GM12878 (cell line): Measurements from ENCODE around the gene MAP3K7CL. TPM values are rescaled to one million over a fixed set of nuclear protein-coding genes. Genes with fewer than 3 reads are reported as not detected.
A peak's percentile ranks its signal among the peaks of the same experiment; 100 is the strongest.

Source experiments
- ATAC-seq: fragments of 200-7000 bp; cut with Tn5 transposase; 3 replicates; pipeline ENCODE4 v1.9.1; 2020; ENCODE audit warnings: mild to moderate bottlenecking, moderate library complexity
- BruUV-seq: library from RNA; stranded (reverse); fragments of 400-500 nt; replicated peaks from 2 replicates; lab custom pipeline; 2021; lab: Mats Ljungman, UMichigan
- CTCF ChIA-PET: fragments of 300-600 bp; sonication (Branson Sonifier 250); formaldehyde crosslinking; extraction: SDS; loops from one replicate; lab custom pipeline; 2021; ENCODE audit warnings: inconsistent platforms; lab: Yijun Ruan, JAX
- POLR2A ChIA-PET: fragments of 350-600 bp; formaldehyde crosslinking; extraction: SDS; loops from one replicate; lab custom pipeline; 2021; ENCODE audit warnings: inconsistent platforms; lab: Charles Lee
- RAD21 ChIA-PET: fragments of 300-600 bp; sonication (Branson Sonifier 250); formaldehyde crosslinking; loops from one replicate; lab custom pipeline; 2023; ENCODE audit warnings: antibody characterized with exemption; ENCODE audit not compliant: unreplicated experiment; lab: Charles Lee
- SMC1A ChIA-PET: fragments of 300-600 bp; sonication (Branson Sonifier 250); formaldehyde crosslinking; loops from one replicate; lab custom pipeline; 2023; ENCODE audit not compliant: unreplicated experiment, uncharacterized antibody; lab: Charles Lee
- DNase-seq: peaks from one replicate; pipeline ENCODE4 v3.0.0-alpha.2; 2011; ENCODE audit warnings: low read depth, low spot score
- FAIRE-seq: peaks from 3 replicates; lab custom pipeline; 2011; peaks lifted over from hg19 to GRCh38; lab: Jason Lieb, UNC
- H2AFZ ChIP-seq: 2 replicates; pipeline ENCODE4 v1.6.0; 2011; ENCODE audit warnings: low read depth, low read length, control low read depth; ENCODE audit not compliant: control insufficient read depth
- H3K27ac ChIP-seq: 2 replicates; pipeline ENCODE4 v1.5.1; 2011; ENCODE audit warnings: control low read depth; ENCODE audit not compliant: control insufficient read depth, insufficient read depth
- H3K27me3 ChIP-seq, 2 experiments: replicated peaks in 1 of 2; 2 replicates each; pipeline versions ENCODE4 v1.6.0 to v1.6.1; 2011; ENCODE audit warnings: low read length in 1 of 2; ENCODE audit not compliant: control insufficient read depth in 2 of 2, insufficient read depth in 2 of 2
- H3K36me3 ChIP-seq, 2 experiments: 2 replicates each; pipeline ENCODE4 v1.5.1; 2011; ENCODE audit warnings: low read length in 1 of 2; ENCODE audit not compliant: control insufficient read depth in 2 of 2, insufficient read depth in 2 of 2
- H3K4me1 ChIP-seq: 2 replicates; pipeline ENCODE4 v1.6.1; 2011; ENCODE audit warnings: mild to moderate bottlenecking, low read length, moderate library complexity, mixed read lengths; ENCODE audit not compliant: control insufficient read depth, insufficient read depth
- H3K4me2 ChIP-seq: 2 replicates; pipeline ENCODE4 v1.6.0; 2011; ENCODE audit warnings: control low read depth; ENCODE audit not compliant: control insufficient read depth, insufficient read depth
- H3K4me3 ChIP-seq: fragments of 200-600 bp; sonication (generic); 2 replicates; pipeline ENCODE4 v1.5.1; 2016
- H3K79me2 ChIP-seq: 2 replicates; pipeline ENCODE4 v1.6.0; 2011; ENCODE audit warnings: low read length; ENCODE audit not compliant: control insufficient read depth, insufficient read depth
- H3K9ac ChIP-seq: 2 replicates; pipeline ENCODE4 v1.8.0; 2011; ENCODE audit warnings: low read length, control low read depth, mixed read lengths; ENCODE audit not compliant: control insufficient read depth, insufficient read depth
- H3K9me3 ChIP-seq: replicated peaks from 3 replicates; pipeline ENCODE4 v1.5.1; 2011; ENCODE audit warnings: mild to moderate bottlenecking, low read length; ENCODE audit not compliant: control insufficient read depth, insufficient read depth
- H4K20me1 ChIP-seq: 2 replicates; pipeline ENCODE4 v1.6.0; 2011; ENCODE audit not compliant: control insufficient read depth, insufficient read depth
- ATF2 ChIP-seq: IDR thresholded peaks from 2 replicates; pipeline ENCODE4 v1.6.1; 2012; ENCODE audit warnings: low read length, inconsistent platforms
- BACH1 ChIP-seq: fragments of 450-650 bp; IDR thresholded peaks from 2 replicates; pipeline ENCODE4 v1.6.1; 2017; ENCODE audit warnings: mild to moderate bottlenecking, borderline replicate concordance
- CEBPB ChIP-seq, 2 experiments: fragments of 150-350 bp in 1 of 2; IDR thresholded peaks; 2 replicates each; pipeline ENCODE4 v1.6.1; 2012 to 2014; ENCODE audit warnings: low read depth in 2 of 2, low read length in 2 of 2, borderline replicate concordance in 1 of 2, inconsistent platforms in 1 of 2
- CHD2 ChIP-seq: IDR thresholded peaks from 2 replicates; pipeline ENCODE4 v1.6.1; 2011; ENCODE audit warnings: low read depth, low read length, improper control_type of control experiment, borderline replicate concordance
- EED ChIP-seq: sonication (generic); IDR thresholded peaks from 2 replicates; pipeline ENCODE4 v1.6.1; 2016; ENCODE audit warnings: antibody characterized with exemption, low read depth
- EP300 ChIP-seq, 2 experiments: fragments of 150-350 bp in 1 of 2; IDR thresholded peaks; 2 replicates each; pipeline ENCODE4 v1.6.1; 2011 to 2012; ENCODE audit warnings: low read depth in 2 of 2, low read length in 2 of 2, borderline replicate concordance in 1 of 2, improper control_type of control experiment in 1 of 2, inconsistent platforms in 1 of 2; ENCODE audit not compliant: control insufficient read depth in 1 of 2
- HCFC1 ChIP-seq: fragments of 150-350 bp; IDR thresholded peaks from 2 replicates; pipeline ENCODE4 v1.6.1; 2014; ENCODE audit warnings: low read length
- HDAC2 ChIP-seq: fragments of 200-600 bp; sonication (generic); IDR thresholded peaks from 2 replicates; pipeline ENCODE4 v1.6.1; 2017
- HDGF ChIP-seq: fragments of 450-650 bp; IDR thresholded peaks from 2 replicates; pipeline ENCODE4 v1.6.1; 2016; ENCODE audit warnings: antibody characterized with exemption
- IRF3 ChIP-seq: fragments of 450-650 bp; IDR thresholded peaks from 2 replicates; pipeline ENCODE4 v1.6.1; 2014; ENCODE audit warnings: mild to moderate bottlenecking
- LARP7 ChIP-seq: fragments of 450-650 bp; IDR thresholded peaks from 2 replicates; pipeline ENCODE4 v1.6.1; 2017; ENCODE audit warnings: mild to moderate bottlenecking
- MEF2A ChIP-seq: IDR thresholded peaks from 2 replicates; pipeline ENCODE4 v1.6.1; 2011; ENCODE audit warnings: low read depth, mild to moderate bottlenecking, low read length, moderate library complexity; ENCODE audit not compliant: insufficient read depth
- RB1 ChIP-seq: fragments of 450-650 bp; formaldehyde crosslinking; IDR thresholded peaks from 2 replicates; pipeline ENCODE4 v1.6.1; 2017; ENCODE audit warnings: mild to moderate bottlenecking, borderline replicate concordance
- RUNX3 ChIP-seq: IDR thresholded peaks from 2 replicates; pipeline ENCODE4 v1.6.1; 2012; ENCODE audit warnings: low read length, inconsistent platforms
- SMARCA5 ChIP-seq: fragments of 450-650 bp; IDR thresholded peaks from 2 replicates; pipeline ENCODE4 v1.6.1; 2017; ENCODE audit warnings: mild to moderate bottlenecking
- TAF1 ChIP-seq: IDR thresholded peaks from 2 replicates; pipeline ENCODE4 v1.6.1; 2011; ENCODE audit warnings: mild to moderate bottlenecking, low read depth, low read length, borderline replicate concordance
- TCF12 ChIP-seq: IDR thresholded peaks from 2 replicates; pipeline ENCODE4 v1.6.1; 2011; ENCODE audit warnings: low read depth, mild to moderate bottlenecking, low read length
- USF1 ChIP-seq: IDR thresholded peaks from 2 replicates; pipeline ENCODE4 v1.6.1; 2011; ENCODE audit warnings: borderline replicate concordance, low read depth, mild to moderate bottlenecking, moderate library complexity, mixed read lengths, low read length; ENCODE audit not compliant: insufficient read depth; ENCODE audit errors: extremely low read length
- WRNIP1 ChIP-seq: IDR thresholded peaks from 2 replicates; pipeline ENCODE4 v1.6.1; 2011; ENCODE audit warnings: low read depth, low read length, improper control_type of control experiment, borderline replicate concordance
- WGBS: methylation state at CpG from one replicate; pipeline ENCODE4 v1.1.6; 2016; ENCODE audit warnings: low lambda C conversion rate; ENCODE audit not compliant: insufficient replicate concordance, insufficient coverage; ENCODE audit errors: missing lambda C conversion rate; 5-methylcytosine and 5-hydroxymethylcytosine counted together
- in situ Hi-C: fragments of 300-500 bp; cut with MboI; formaldehyde crosslinking; loops from 9 replicates; pipeline ENCODE4 v1.14.3; 2018; ENCODE audit warnings: mixed read lengths
- intact Hi-C: fragments of 100-400 bp; cut with micrococcal nuclease; formaldehyde crosslinking; loops from one replicate; pipeline ENCODE4 v1.14.2; 2022; ENCODE audit not compliant: unreplicated experiment
- polyA plus RNA-seq, 11 experiments: library from polyadenylated mRNA; depleted of rRNA in 4 of 11; unstranded in 6 of 11; stranded (reverse) in 5 of 11; fragments of >200 nt; fragmentation: Nextera tagmentation in 4 of 11; fragmentation: Illumina TruSeq in 1 of 11; extraction: Ambion mirVana in 4 of 11; extraction: Trizol in 1 of 11; gene quantifications; 1 replicate in 1 of 11; 2 replicates in 10 of 11; pipeline versions ENCODE4 v1.2.1 to v1.2.3, GENCODE V29; 2011 to 2016; ENCODE audit warnings: inconsistent platforms in 2 of 11, missing spikeins in 2 of 11, low read depth in 1 of 11
- total RNA-seq, 4 experiments: library from RNA; depleted of rRNA in 3 of 4; stranded (reverse); fragments of >200 nt in 3 of 4; fragmentation: Illumina TruSeq in 1 of 4; extraction: Trizol in 1 of 4; gene quantifications; 2 replicates each; pipeline versions ENCODE4 v1.2.1 to v1.2.3, GENCODE V29; 2013 to 2021

MAP3K7CL gene
- total and polyA plus RNA-seq, 10 of the 15 experiments (the other 5 are each of a cell fraction or from before 2014, with no cell fraction given): 3.2 to 19.7 (median 6.6) TPM

GRCh38 chr21:29224006-29224405, 93.6 kb downstream of the MAP3K7CL start:
- 2% methylated on average over 5 of the region's 5 CpGs for WGBS
- H3K4me3 ChIP-seq: no peak overlapping the region
- no TSS peak for BruUV-seq
- no peak overlapping the region for H3K4me2 ChIP-seq
- POLR2A ChIA-PET: no interaction called here
- intact Hi-C loops (no loop called here), in situ Hi-C loops (no loop called here)
- FAIRE-seq (no peak), DNase-seq (no peak), ATAC-seq (peak; percentile 76)
- RAD21 ChIA-PET: interaction anchor here (1.5 to 3.0 kb wide), 5 partner anchors 10 to 76 kb away, joined by 3 to 11 read pairs (median 7); no protein-coding TSS in a partner anchor
- H4K20me1 ChIP-seq: no peaks in the 10 kb centered on the region
- H3K27ac ChIP-seq: peak overlapping the region; percentile 50
- no peaks in the 10 kb centered on the region for H3K27me3 ChIP-seq
- SMC1A ChIA-PET: interaction anchor here (0.9 to 5.2 kb wide), 12 partner anchors 10 to 148 kb away, joined by 3 to 42 read pairs (median 5); no protein-coding TSS in a partner anchor
- H3K4me1 ChIP-seq: peaks cover 8% of the 10 kb centered on the region
- no peaks in the 10 kb centered on the region for H3K79me2 ChIP-seq
- H3K36me3 ChIP-seq: no peaks in the 10 kb centered on the region
- CTCF ChIA-PET: interaction anchor here (1.0 to 3.0 kb wide), 6 partner anchors 12 to 147 kb away, joined by 3 to 11 read pairs (median 3); no protein-coding TSS in a partner anchor
- peak overlapping the region; percentile 48 for H2AFZ ChIP-seq
- no peak overlapping the region for H3K9ac ChIP-seq
- H3K9me3 ChIP-seq: peaks cover 7% of the 10 kb centered on the region; the same call in 2 of the 3 replicates
- TF ChIP-seq USF1 (no peak), SMARCA5 (no peak), HDGF (no peak), LARP7 (no peak), CHD2 (no peak), MEF2A (peak; percentile 87), EED (peak; percentile 97), TAF1 (no peak), IRF3 (no peak), WRNIP1 (no peak), RUNX3 (peak; percentile 85), ATF2 (peak; percentile 94), BACH1 (no peak), EP300 (IDR thresholded peaks at IDR 0.05; ENCODE audit: borderline replicate concordance in 1 of 2, control insufficient read depth in 1 of 2, low read depth in 2 of 2, low read length in 2 of 2) (no peak; a peak in 1 of 4 replicates), RB1 (no peak), HDAC2 (no peak), HCFC1 (no peak), TCF12 (no peak), CEBPB (IDR thresholded peaks at IDR 0.05; ENCODE audit: borderline replicate concordance in 1 of 2, low read depth in 2 of 2, low read length in 2 of 2) (peak in 1 of 2 experiments; percentile 63; a peak in 1 of 4 replicates)
